ENCODE data around the gene DPH2. TPM values are rescaled to one million over a fixed set of nuclear protein-coding genes. Genes with fewer than 3 reads are reported as not detected.

Gene DPH2
- total and polyA plus RNA-seq, 4 donors: 14.3 to 27.4 (median 19.2) TPM

GRCh38 chr1:44008259-44008658, 38.4 kb downstream of the DPH2 start:
- Histone ChIP-seq H3K4me1 (ENCODE audit: control insufficient read depth, insufficient read depth, low read length) (peaks cover 60% of the 10 kb centered on the region), H3K36me3 (ENCODE audit: control insufficient read depth, insufficient read depth, low read length) (peaks cover 69% of the 10 kb centered on the region), H3K4me3 (ENCODE audit: low read depth, low read length) (no peak overlapping the region), H3K27me3 (ENCODE audit: control insufficient read depth, insufficient read depth, low read length) (no peaks in the 10 kb centered on the region), H3K9me3 (ENCODE audit: control insufficient read depth, insufficient read depth, low read length) (no peaks in the 10 kb centered on the region), H3K27ac (ENCODE audit: low read depth, low read length) (no peak overlapping the region)
- DNase-seq (ENCODE audit: low read depth in 4 of 6, low spot score in 6 of 6): no peak
- 91% methylated on average over 6 of the region's 12 CpGs for WGBS (ENCODE audit: insufficient coverage)

- peak in 2 of 6 donors; percentile 87 to 88 for DNase-seq (ENCODE audit: low read depth in 4 of 6, low spot score in 6 of 6)
- H3K4me1 ChIP-seq (ENCODE audit: control insufficient read depth, insufficient read depth, low read length): peaks cover 81% of the 10 kb centered on the region
- H3K27ac ChIP-seq (ENCODE audit: low read depth, low read length): peak overlapping the region; percentile 94
- WGBS (ENCODE audit: insufficient coverage): 30% methylated on average over 9 of the region's 11 CpGs
- peaks cover 55% of the 10 kb centered on the region for H3K36me3 ChIP-seq (ENCODE audit: control insufficient read depth, insufficient read depth, low read length)
- no peaks in the 10 kb centered on the region for H3K27me3 ChIP-seq (ENCODE audit: control insufficient read depth, insufficient read depth, low read length)
- H3K9me3 ChIP-seq (ENCODE audit: control insufficient read depth, insufficient read depth, low read length): no peaks in the 10 kb centered on the region
- H3K4me3 ChIP-seq (ENCODE audit: low read depth, low read length): no peak overlapping the region
Measured at GRCh38 chr1:44010935-44011471, 41.2 kb downstream of the DPH2 start.

GRCh38 chr1:44012404-44012803, 42.6 kb downstream of the DPH2 start:
- Histone ChIP-seq H3K9me3 (ENCODE audit: control insufficient read depth, insufficient read depth, low read length) (no peaks in the 10 kb centered on the region), H3K4me1 (ENCODE audit: control insufficient read depth, insufficient read depth, low read length) (peaks cover 91% of the 10 kb centered on the region), H3K27me3 (ENCODE audit: control insufficient read depth, insufficient read depth, low read length) (no peaks in the 10 kb centered on the region), H3K36me3 (ENCODE audit: control insufficient read depth, insufficient read depth, low read length) (peaks cover 50% of the 10 kb centered on the region), H3K27ac (ENCODE audit: low read depth, low read length) (peak overlapping the region; percentile 94), H3K4me3 (ENCODE audit: low read depth, low read length) (no peak overlapping the region)
- 38% methylated on average over 1 of the region's 2 CpGs for WGBS (ENCODE audit: insufficient coverage)
- DNase-seq (ENCODE audit: low read depth in 4 of 6, low spot score in 6 of 6): peak in 3 of 6 donors; percentile 71 to 84 (median 84)

- Histone ChIP-seq H3K27ac (ENCODE audit: low read depth, low read length) (peak overlapping the region; percentile 94), H3K4me1 (ENCODE audit: control insufficient read depth, insufficient read depth, low read length) (peaks cover 91% of the 10 kb centered on the region), H3K9me3 (ENCODE audit: control insufficient read depth, insufficient read depth, low read length) (no peaks in the 10 kb centered on the region), H3K27me3 (ENCODE audit: control insufficient read depth, insufficient read depth, low read length) (no peaks in the 10 kb centered on the region), H3K36me3 (ENCODE audit: control insufficient read depth, insufficient read depth, low read length) (peaks cover 46% of the 10 kb centered on the region), H3K4me3 (ENCODE audit: low read depth, low read length) (no peak overlapping the region)
- WGBS (ENCODE audit: insufficient coverage): 17% methylated on average over 13 of the region's 13 CpGs
- DNase-seq (ENCODE audit: low read depth in 4 of 6, low spot score in 6 of 6): peak in 2 of 6 donors; percentile 63
Measured at GRCh38 chr1:44012941-44013609, 43.3 kb downstream of the DPH2 start.

- peak in 2 of 6 donors; percentile 61 to 76 for DNase-seq (ENCODE audit: low read depth in 4 of 6, low spot score in 6 of 6)
- no peaks in the 10 kb centered on the region for H3K27me3 ChIP-seq (ENCODE audit: control insufficient read depth, insufficient read depth, low read length)
- peak overlapping the region; percentile 94 for H3K27ac ChIP-seq (ENCODE audit: low read depth, low read length)
- peaks cover 92% of the 10 kb centered on the region for H3K4me1 ChIP-seq (ENCODE audit: control insufficient read depth, insufficient read depth, low read length)
- no peaks in the 10 kb centered on the region for H3K9me3 ChIP-seq (ENCODE audit: control insufficient read depth, insufficient read depth, low read length)
- peaks cover 40% of the 10 kb centered on the region for H3K36me3 ChIP-seq (ENCODE audit: control insufficient read depth, insufficient read depth, low read length)
- H3K4me3 ChIP-seq (ENCODE audit: low read depth, low read length): no peak overlapping the region
- WGBS (ENCODE audit: insufficient coverage): 37% methylated on average over 5 of the region's 5 CpGs
Measured at GRCh38 chr1:44013949-44014348, 44.1 kb downstream of the DPH2 start.

- H3K4me1 ChIP-seq (ENCODE audit: control insufficient read depth, insufficient read depth, low read length): peaks cover 95% of the 10 kb centered on the region
- DNase-seq (ENCODE audit: low read depth in 4 of 6, low spot score in 6 of 6): no peak
- WGBS (ENCODE audit: insufficient coverage): 53% methylated on average over 8 of the region's 8 CpGs
Measured at GRCh38 chr1:44014365-44015104, 44.7 kb downstream of the DPH2 start.

GRCh38 chr1:44015206-44015605, 45.4 kb downstream of the DPH2 start:
- DNase-seq (ENCODE audit: low read depth in 4 of 6, low spot score in 6 of 6): no peak
- Histone ChIP-seq H3K36me3 (ENCODE audit: control insufficient read depth, insufficient read depth, low read length) (peaks cover 40% of the 10 kb centered on the region), H3K27ac (ENCODE audit: low read depth, low read length) (peak overlapping the region; percentile 94), H3K27me3 (ENCODE audit: control insufficient read depth, insufficient read depth, low read length) (no peaks in the 10 kb centered on the region), H3K4me3 (ENCODE audit: low read depth, low read length) (peak overlapping the region; percentile 2), H3K9me3 (ENCODE audit: control insufficient read depth, insufficient read depth, low read length) (no peaks in the 10 kb centered on the region), H3K4me1 (ENCODE audit: control insufficient read depth, insufficient read depth, low read length) (peaks cover 95% of the 10 kb centered on the region)
- WGBS (ENCODE audit: insufficient coverage): 44% methylated on average over 2 of the region's 3 CpGs

More at GRCh38 chr1:44014365-44015104, 44.7 kb downstream of the DPH2 start:
- Histone ChIP-seq H3K36me3 (ENCODE audit: control insufficient read depth, insufficient read depth, low read length) (peaks cover 40% of the 10 kb centered on the region), H3K4me3 (ENCODE audit: low read depth, low read length) (peak overlapping the region; percentile 2), H3K9me3 (ENCODE audit: control insufficient read depth, insufficient read depth, low read length) (no peaks in the 10 kb centered on the region), H3K27me3 (ENCODE audit: control insufficient read depth, insufficient read depth, low read length) (no peaks in the 10 kb centered on the region), H3K27ac (ENCODE audit: low read depth, low read length) (peak overlapping the region; percentile 94)

GRCh38 chr1:44016041-44016889, 46.5 kb downstream of the DPH2 start:
- peak in 3 of 6 donors; percentile 69 to 91 (median 80) for DNase-seq (ENCODE audit: low read depth in 4 of 6, low spot score in 6 of 6)
- H3K27ac ChIP-seq (ENCODE audit: low read depth, low read length): peak overlapping the region; percentile 94
- peak overlapping the region; percentile 20 for H3K4me3 ChIP-seq (ENCODE audit: low read depth, low read length)
- H3K4me1 ChIP-seq (ENCODE audit: control insufficient read depth, insufficient read depth, low read length): peaks cover 95% of the 10 kb centered on the region
- H3K9me3 ChIP-seq (ENCODE audit: control insufficient read depth, insufficient read depth, low read length): no peaks in the 10 kb centered on the region
- peaks cover 40% of the 10 kb centered on the region for H3K36me3 ChIP-seq (ENCODE audit: control insufficient read depth, insufficient read depth, low read length)
- no peaks in the 10 kb centered on the region for H3K27me3 ChIP-seq (ENCODE audit: control insufficient read depth, insufficient read depth, low read length)
- WGBS (ENCODE audit: insufficient coverage): 33% methylated on average over 18 of the region's 20 CpGs

- H3K4me3 ChIP-seq (ENCODE audit: low read depth, low read length): peak overlapping the region; percentile 14
Measured at GRCh38 chr1:44016890-44017400, 47.1 kb downstream of the DPH2 start.

More at GRCh38 chr1:44016890-44017400, 47.1 kb downstream of the DPH2 start:
- whole genome bisulfite sequencing (ENCODE audit: insufficient coverage): 25% methylated on average over 13 of the region's 20 CpGs
- peaks cover 42% of the 10 kb centered on the region for H3K36me3 ChIP-seq (ENCODE audit: control insufficient read depth, insufficient read depth, low read length)
- no peaks in the 10 kb centered on the region for H3K9me3 ChIP-seq (ENCODE audit: control insufficient read depth, insufficient read depth, low read length)
- H3K4me1 ChIP-seq (ENCODE audit: control insufficient read depth, insufficient read depth, low read length): peaks cover 95% of the 10 kb centered on the region
- DNase-seq (ENCODE audit: low read depth in 4 of 6, low spot score in 6 of 6): peak in 2 of 6 donors; percentile 62 to 70
- H3K27ac ChIP-seq (ENCODE audit: low read depth, low read length): peak overlapping the region; percentile 94
- H3K27me3 ChIP-seq (ENCODE audit: control insufficient read depth, insufficient read depth, low read length): no peaks in the 10 kb centered on the region

Data from spinal cord (tissue), 10 donors.